Stimulated activated naive CD4-positive, alpha-beta T cell treated with Interleukin-2 at 50 U/mL for 16 hours (primary cell): ENCODE results near the gene APOOL.

ENCODE experiments used
- DNase-seq: peaks from one replicate; lab custom pipeline; 2025; lab: John Stamatoyannopoulos, UW

The APOOL gene

DNA sequence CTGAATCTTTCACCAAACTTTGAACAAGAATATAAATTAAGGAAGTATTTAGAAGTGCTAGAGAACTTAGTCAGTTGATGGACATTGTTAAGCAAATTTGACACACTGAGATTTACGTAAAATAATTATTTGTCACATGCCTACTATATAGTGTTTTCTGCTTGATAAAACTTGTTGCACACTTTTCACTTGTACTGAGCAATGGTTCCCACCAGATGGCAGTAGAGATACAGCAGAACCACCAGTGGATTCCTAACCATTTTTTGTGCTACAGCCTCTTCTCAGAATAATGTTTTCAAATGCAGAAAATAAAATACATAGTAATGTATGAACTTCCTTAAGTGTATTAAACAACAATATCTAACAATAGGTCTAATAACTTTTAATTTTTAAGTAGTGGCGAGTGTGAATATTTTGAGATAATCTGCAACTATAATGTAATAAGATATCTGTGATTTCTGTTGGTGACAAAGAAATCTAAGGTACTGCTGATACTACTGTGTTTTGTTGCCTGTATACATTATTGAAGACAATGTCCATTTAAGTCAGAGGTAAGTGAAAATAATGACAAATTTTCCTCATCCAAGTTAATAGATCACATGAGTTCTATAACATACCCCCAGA, 81.2 kb downstream of the APOOL start:
- DNase-seq, result no peak

DNA sequence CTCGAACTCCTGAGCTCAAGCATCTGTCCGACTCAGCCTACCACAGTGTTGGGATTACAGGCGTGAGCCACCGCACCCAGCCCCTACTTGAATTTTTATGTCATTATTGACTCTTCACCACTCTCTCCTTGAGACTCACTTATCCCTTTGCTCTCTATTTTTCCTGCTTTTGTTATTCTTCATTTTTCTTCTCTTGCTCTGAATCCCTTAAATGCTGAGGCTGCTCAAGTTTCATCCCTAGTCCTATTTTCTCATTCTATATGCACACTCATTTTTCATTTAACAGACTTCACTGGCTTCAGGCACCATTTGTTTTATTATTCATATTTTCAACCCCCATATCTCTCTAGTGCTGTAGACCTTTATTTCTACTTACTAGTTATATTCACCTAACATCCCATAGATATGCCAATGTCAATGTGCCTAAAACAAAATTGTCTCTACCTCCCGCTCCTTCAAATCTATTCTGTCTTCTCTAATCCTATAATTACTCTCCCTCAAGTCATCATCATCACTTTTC, 85.7 kb downstream of the APOOL start:
- DNase-seq, result no peak

DNA sequence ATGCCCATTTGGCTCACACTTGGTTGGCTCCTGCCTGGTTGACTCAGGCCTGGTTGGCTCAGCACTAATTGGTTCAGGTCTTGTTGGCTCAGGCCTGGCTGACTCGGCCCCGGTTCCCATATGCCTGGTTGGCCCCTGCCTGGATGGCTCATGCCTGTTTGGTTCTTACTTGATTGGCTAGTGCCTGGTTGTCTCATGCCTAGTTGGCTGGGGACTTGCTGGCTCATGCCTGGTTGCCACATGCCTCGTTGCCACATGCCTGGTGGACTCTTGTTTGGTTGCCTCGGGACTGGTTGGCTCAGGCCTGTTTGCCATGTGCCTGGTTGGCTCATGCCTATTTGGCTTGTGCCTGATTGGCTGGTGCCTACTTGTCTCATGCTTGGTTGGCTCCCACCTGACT, 103.7 kb downstream of the APOOL start:
- no peak for DNase-seq

DNA sequence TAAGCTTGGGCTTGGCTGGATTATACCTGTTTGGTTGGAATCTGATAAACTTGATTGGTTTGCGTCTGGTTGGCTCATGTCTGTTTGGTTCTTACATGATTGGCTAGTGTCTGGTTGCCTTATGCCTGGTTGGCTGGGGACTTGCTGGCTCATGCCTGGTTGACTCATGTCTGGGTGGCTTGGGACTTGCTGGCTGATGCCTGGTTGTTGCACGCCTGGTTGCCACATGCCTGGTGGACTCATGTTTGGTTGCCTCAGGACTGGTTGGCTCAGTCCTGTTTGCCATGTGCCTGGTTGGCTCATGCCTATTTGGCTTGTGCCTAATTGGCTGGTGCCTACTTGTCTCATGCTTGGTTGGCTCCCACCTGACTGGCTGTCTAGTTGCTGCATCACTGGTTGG, 104.5 kb downstream of the APOOL start:
- no peak for DNase-seq

DNA sequence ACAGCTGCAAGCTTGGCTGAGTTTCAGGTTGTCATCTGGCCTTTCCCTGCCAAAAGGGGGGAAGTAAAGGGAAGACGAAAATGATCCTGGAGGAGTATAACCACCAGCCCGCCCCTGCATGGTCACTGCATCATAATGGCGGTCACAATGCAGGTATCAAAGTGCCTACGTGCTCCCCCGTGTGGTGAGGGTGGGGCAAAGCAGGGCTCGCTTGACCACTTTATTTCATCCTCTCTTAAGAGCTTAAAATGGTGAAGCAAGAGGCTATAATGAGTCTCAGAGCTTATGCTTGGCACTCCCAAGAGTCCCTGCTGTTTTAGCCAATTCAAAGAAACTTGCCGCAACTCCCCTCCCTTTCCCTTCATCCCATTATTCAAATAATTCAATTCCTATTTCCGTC, 105.6 kb downstream of the APOOL start:
- no peak for DNase-seq

DNA sequence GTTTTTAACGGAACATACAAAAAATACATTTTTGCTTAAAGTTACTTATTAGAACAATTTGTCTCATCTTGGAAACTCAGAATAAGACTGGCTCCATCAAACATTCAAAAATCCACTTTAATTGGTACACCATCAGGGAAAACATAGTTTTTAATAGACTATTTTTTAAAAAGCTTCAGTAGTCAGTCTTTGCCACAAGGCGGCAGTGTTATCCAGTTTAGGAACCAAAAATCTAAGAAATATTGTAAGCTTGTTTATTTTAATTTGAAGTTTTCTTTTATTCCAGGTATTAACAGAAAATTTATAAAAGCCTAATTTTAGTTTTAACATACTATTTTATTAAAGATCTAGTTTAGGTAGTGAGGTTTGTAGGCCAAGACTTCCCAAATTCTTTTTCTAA, 107.7 kb downstream of the APOOL start:
- no peak for DNase-seq

DNA sequence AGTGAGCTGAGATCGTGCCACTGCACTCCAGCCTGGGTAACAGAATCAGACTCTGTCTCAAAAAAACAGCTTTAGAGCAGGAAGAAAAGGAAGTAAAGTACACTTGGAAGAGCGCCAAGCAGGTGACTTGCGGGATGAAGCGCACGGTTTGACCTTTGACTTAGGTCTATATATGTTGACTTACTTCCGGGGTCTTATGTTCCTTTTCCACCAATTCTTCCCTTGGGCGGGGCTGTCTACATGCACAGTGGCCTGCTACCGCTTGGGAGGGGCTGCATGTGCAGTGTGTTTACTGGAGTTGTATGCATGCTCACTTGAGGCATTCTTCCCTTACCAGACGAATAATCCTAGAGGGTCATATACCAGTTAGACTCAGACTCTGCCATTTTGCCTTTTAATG, 108.6 kb downstream of the APOOL start:
- DNase-seq, result no peak

DNA sequence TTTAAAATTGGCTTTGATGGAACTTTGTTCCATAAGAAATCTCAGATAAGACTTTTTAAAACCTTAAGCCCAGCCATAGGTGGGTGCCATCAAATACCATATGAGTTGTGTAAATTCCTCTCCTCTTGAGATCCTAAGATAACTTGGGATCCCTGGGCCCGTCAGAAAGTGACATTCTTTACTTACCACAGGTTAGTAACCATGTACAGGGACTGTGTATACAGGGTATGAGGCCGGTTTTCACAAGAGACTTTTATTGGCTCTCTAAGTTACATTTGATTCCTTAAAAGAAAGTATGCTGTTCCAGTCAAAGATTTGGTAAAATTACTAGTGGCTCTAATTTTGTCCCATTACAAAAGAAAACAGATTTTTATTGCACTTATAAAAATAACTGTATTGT, 110.1 kb downstream of the APOOL start:
- no peak for DNase-seq

DNA sequence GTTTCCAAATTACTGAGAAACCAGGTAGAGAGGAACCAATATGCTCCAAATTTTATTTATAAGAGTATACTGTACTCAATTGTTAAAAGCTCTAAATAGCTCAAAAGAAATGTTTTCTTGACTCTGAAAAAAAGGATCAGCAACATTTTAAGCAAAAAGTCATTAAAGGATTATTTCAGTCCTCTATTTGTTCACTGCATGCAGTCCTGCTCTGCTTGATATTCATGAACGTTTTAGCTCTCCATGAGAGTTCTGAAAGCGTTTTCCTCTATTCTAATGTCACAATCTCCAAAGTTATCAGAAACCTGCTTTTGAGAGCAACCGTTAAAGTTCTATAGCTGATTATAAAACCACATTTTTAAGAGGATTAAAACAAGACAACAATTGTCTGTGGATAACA, 110.5 kb downstream of the APOOL start:
- DNase-seq, result no peak

DNA sequence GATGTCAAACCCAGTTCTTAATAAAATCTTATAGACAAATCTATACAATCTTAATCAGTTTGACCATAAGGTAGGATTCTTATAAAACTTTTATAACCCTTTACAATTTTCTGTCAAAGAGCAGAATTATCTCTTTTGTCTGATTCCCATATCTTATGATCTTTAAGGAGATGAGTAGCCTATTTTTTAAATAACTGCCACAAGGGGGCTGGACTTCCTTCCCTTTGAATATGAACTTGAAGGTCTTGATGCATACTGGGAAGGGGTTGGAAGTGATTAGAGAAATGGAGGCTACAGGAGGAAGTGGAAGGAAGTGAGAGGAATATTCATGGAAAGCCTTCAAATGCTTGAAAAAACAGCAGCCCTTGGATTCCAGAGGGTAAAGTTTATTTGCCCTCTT, 111.1 kb downstream of the APOOL start:
- DNase-seq, result no peak

DNA sequence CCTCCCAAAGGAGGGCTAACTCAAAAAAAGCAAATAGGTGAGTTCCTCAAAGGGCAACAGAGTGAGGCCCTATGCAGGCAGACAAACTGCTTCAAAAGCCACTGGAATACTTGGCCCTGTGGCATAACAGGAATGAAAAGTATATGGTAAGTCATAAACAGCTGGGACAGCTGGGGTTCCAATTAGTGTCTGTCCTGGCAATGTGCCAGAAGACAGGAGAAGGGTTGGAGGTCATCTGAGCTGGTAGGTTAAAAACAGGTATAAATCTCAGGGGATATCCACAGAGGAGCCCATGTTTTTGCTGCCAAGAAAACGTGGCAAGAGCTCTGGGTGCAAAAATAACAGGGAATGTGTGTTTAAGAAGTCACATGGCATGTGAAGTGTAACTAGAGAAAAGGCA, 111.6 kb downstream of the APOOL start:
- no peak for DNase-seq

DNA sequence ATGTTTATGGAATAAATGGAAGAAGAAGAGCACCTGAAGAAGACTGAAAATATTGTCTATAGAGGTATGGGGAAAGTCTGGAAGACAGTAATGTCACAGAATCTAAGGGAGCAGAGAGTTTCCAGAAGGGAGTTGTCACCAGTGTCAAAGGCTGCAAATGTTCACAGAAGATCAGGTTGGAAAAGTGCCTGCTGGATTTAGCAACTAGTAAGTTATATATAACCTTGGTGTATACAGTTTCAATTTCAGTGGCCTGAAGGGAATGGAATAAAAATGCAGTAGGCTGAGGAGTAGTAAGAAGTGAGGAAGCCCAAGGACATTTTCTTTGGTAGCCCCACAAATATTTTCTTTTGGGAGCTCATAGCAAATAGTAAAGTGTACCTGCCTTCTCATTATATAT, 132.7 kb downstream of the APOOL start:
- DNase-seq, result no peak

DNA sequence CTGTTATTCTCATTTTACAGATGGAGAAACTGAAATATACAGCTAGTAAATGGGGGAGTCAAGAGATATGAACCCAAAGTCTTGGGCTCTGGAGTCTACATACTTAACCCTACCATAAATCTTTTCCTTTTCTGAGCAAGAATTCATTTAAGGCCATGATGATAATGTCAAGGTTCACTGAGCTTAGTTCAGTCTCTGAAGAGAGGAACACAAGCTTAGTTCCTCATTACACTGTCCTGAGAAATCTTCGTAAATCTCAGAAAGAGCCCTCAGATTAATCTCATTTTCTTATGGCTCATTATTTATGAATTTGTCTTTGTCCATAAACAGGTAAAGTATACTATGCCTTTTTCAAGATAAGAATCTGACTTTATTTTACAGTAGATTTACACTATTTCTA, 135.7 kb downstream of the APOOL start:
- no peak for DNase-seq

DNA sequence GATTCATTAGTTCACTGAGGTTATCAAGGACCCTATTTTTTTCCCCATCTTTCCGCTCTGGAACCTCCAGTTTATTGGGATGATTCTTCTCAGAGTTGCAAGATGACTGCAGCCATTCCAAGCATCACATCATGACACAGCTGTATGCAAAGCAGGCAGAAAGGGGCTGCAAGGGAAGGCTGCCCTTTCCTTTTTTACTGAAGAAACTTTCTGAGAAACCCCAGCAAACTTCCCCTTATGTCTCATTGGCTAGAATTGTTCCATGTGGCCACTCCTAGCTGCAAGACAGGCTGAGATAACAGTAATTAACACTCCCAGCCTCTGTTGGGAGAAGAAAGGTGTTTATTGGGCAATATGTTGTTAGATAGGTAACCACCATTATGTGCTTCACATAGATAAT, 137.3 kb downstream of the APOOL start:
- no peak for DNase-seq
